HEK293 (cell line): Measurements from ENCODE around the gene RRP1.
A peak's percentile ranks its signal among the peaks of the same experiment; 100 is the strongest.

Experiments
- CTCF ChIA-PET: fragments of 350-600 bp; formaldehyde crosslinking; extraction: SDS; loops from one replicate; lab custom pipeline; 2021; ENCODE audit warnings: antibody characterized with exemption; lab: Yijun Ruan, JAX
- POLR2A ChIA-PET: fragments of 300-600 bp; formaldehyde crosslinking; extraction: SDS; loops from one replicate; lab custom pipeline; 2020; ENCODE audit warnings: antibody characterized with exemption, inconsistent platforms; lab: Yijun Ruan, JAX
- H3K27ac ChIP-seq: fragments of 200-500 bp; sonication (Bioruptor generic); 2 replicates; pipeline ENCODE4 v1.5.1; 2014; ENCODE audit warnings: low read depth, low read length, control low read depth, inconsistent platforms; ENCODE audit errors: extremely low read depth
- H3K36me3 ChIP-seq, 2 experiments: fragments of 200-500 bp in 1 of 2; sonication (Bioruptor generic) in 1 of 2; 1 replicate in 1 of 2; 2 replicates in 1 of 2; pipeline ENCODE4 v1.5.1; 2014 to 2017; ENCODE audit warnings: inconsistent platforms in 2 of 2, low read length in 2 of 2; ENCODE audit not compliant: control insufficient read depth in 2 of 2, insufficient read depth in 1 of 2
- H3K4me1 ChIP-seq: fragments of 200-500 bp; sonication (Bioruptor generic); 2 replicates; pipeline ENCODE4 v1.5.1; 2014; ENCODE audit warnings: mild to moderate bottlenecking, low read length, inconsistent platforms; ENCODE audit not compliant: control insufficient read depth, insufficient read depth
- H3K4me3 ChIP-seq: 2 replicates; pipeline ENCODE4 v1.5.1; 2011; ENCODE audit warnings: low read depth, mild to moderate bottlenecking, control low read depth, low read length, moderate library complexity
- H3K9me3 ChIP-seq: fragments of 200-500 bp; sonication (Bioruptor generic); 2 replicates; pipeline ENCODE4 v1.5.1; 2014; ENCODE audit warnings: low read depth, low read length, inconsistent platforms; ENCODE audit not compliant: control insufficient read depth, insufficient read depth
- GLIS1 ChIP-seq: fragments of 450-650 bp; formaldehyde crosslinking; IDR thresholded peaks from 2 replicates; pipeline ENCODE4 v1.5.1; 2016; ENCODE audit warnings: missing biosample characterization, missing genetic modification characterization
- OSR2 ChIP-seq: fragments of 450-650 bp; formaldehyde crosslinking; IDR thresholded peaks from 2 replicates; pipeline ENCODE4 v1.5.1; 2016; ENCODE audit warnings: missing biosample characterization, missing genetic modification characterization
- REPIN1 ChIP-seq: fragments of 450-650 bp; formaldehyde crosslinking; IDR thresholded peaks from 2 replicates; pipeline ENCODE4 v1.5.1; 2017; ENCODE audit warnings: missing biosample characterization, missing genetic modification characterization, low read depth
- ZIC2 ChIP-seq: fragments of 450-650 bp; formaldehyde crosslinking; IDR thresholded peaks from 2 replicates; pipeline ENCODE4 v1.5.1; 2016; ENCODE audit warnings: missing biosample characterization, missing genetic modification characterization
- ZNF157 ChIP-seq: fragments of 450-650 bp; formaldehyde crosslinking; IDR thresholded peaks from 2 replicates; pipeline ENCODE4 v1.5.1; 2016; ENCODE audit warnings: missing biosample characterization, missing genetic modification characterization
- ZNF324 ChIP-seq: fragments of 450-650 bp; formaldehyde crosslinking; IDR thresholded peaks from 2 replicates; pipeline ENCODE4 v1.5.1; 2016; ENCODE audit warnings: missing biosample characterization, missing genetic modification characterization
- ZNF521 ChIP-seq: fragments of 450-650 bp; formaldehyde crosslinking; IDR thresholded peaks from 2 replicates; pipeline ENCODE4 v1.5.1; 2017; ENCODE audit warnings: missing biosample characterization, mild to moderate bottlenecking, missing genetic modification characterization
- ZNF623 ChIP-seq: fragments of 450-650 bp; formaldehyde crosslinking; IDR thresholded peaks from 2 replicates; pipeline ENCODE4 v1.5.1; 2016; ENCODE audit warnings: missing biosample characterization, missing genetic modification characterization
- ZNF76 ChIP-seq: fragments of 450-650 bp; formaldehyde crosslinking; IDR thresholded peaks from 2 replicates; pipeline ENCODE4; 2016; ENCODE audit warnings: low read depth, missing biosample characterization, missing genetic modification characterization, borderline replicate concordance
- ZNF837 ChIP-seq: fragments of 450-650 bp; formaldehyde crosslinking; IDR thresholded peaks from 2 replicates; pipeline ENCODE4 v1.5.1; 2016; ENCODE audit warnings: missing biosample characterization, missing genetic modification characterization
- ZSCAN16 ChIP-seq: fragments of 450-650 bp; formaldehyde crosslinking; IDR thresholded peaks from 2 replicates; pipeline ENCODE4 v1.5.1; 2016; ENCODE audit warnings: missing biosample characterization, missing genetic modification characterization
- ZSCAN23 ChIP-seq: fragments of 450-650 bp; formaldehyde crosslinking; IDR thresholded peaks from 2 replicates; pipeline ENCODE4 v1.5.1; 2016; ENCODE audit warnings: missing biosample characterization, missing genetic modification characterization
- TF ChIP-seq, protein P1 (sequence below): fragments of 450-650 bp; formaldehyde crosslinking; IDR thresholded peaks from 2 replicates; pipeline ENCODE4 v1.5.1; 2016; ENCODE audit warnings: missing biosample characterization, missing genetic modification characterization
- TF ChIP-seq, protein P2 (sequence below): fragments of 450-650 bp; formaldehyde crosslinking; IDR thresholded peaks from 2 replicates; pipeline ENCODE4 v1.5.1; 2017; ENCODE audit warnings: missing biosample characterization, missing genetic modification characterization
- TF ChIP-seq, protein P3 (sequence below): fragments of 450-650 bp; formaldehyde crosslinking; conservative IDR thresholded peaks from 2 replicates; pipeline ENCODE4 v1.5.1; 2016; ENCODE audit warnings: low read depth, missing biosample characterization, missing genetic modification characterization
- TF ChIP-seq, protein P4 (sequence below): fragments of 450-650 bp; formaldehyde crosslinking; IDR thresholded peaks from 2 replicates; pipeline ENCODE4 v1.5.1; 2016; ENCODE audit warnings: missing biosample characterization, missing genetic modification characterization
- TF ChIP-seq, protein P5 (sequence below): fragments of 450-650 bp; formaldehyde crosslinking; IDR thresholded peaks from 2 replicates; pipeline ENCODE4 v1.5.1; 2016; ENCODE audit warnings: missing biosample characterization, missing genetic modification characterization
- TF ChIP-seq, protein P6 (sequence below): fragments of 450-650 bp; formaldehyde crosslinking; IDR thresholded peaks from 2 replicates; pipeline ENCODE4 v1.5.1; 2017; ENCODE audit warnings: missing biosample characterization, missing genetic modification characterization
- TF ChIP-seq, protein P7 (sequence below): fragments of 450-650 bp; formaldehyde crosslinking; IDR thresholded peaks from 2 replicates; pipeline ENCODE4 v1.5.1; 2016; ENCODE audit warnings: missing biosample characterization, missing genetic modification characterization

RRP1 gene

DNA sequence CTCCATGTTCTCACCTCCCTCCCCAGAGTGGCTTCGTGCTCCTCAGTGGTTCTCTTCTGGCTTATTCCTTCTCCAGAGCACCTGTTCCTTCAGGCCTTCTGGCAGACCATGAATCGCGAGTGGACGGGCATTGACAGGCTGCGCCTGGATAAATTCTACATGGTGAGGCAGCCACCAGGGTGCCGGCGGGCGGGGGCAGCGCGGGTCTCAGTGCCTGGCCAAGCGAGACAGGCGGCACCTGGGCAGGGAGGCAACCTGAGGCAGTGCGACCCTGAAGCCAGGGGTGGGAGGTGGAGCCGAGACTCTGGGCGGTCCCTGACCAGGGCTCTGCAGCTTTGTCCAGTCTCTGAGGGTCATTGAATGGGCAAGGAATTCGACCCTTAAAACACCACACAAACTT, 3.9 kb downstream of the RRP1 start (continued):
- TF ChIP-seq, protein P1, sequence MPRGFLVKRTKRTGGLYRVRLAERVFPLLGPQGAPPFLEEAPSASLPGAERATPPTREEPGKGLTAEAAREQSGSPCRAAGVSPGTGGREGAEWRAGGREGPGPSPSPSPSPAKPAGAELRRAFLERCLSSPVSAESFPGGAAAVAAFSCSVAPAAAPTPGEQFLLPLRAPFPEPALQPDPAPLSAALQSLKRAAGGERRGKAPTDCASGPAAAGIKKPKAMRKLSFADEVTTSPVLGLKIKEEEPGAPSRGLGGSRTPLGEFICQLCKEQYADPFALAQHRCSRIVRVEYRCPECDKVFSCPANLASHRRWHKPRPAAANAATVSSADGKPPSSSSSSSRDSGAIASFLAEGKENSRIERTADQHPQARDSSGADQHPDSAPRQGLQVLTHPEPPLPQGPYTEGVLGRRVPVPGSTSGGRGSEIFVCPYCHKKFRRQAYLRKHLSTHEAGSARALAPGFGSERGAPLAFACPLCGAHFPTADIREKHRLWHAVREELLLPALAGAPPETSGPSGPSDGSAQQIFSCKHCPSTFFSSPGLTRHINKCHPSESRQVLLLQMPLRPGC (tag by site-specific recombination) = no peak
- TF ChIP-seq, all 188 proteins: peak for 0

DNA sequence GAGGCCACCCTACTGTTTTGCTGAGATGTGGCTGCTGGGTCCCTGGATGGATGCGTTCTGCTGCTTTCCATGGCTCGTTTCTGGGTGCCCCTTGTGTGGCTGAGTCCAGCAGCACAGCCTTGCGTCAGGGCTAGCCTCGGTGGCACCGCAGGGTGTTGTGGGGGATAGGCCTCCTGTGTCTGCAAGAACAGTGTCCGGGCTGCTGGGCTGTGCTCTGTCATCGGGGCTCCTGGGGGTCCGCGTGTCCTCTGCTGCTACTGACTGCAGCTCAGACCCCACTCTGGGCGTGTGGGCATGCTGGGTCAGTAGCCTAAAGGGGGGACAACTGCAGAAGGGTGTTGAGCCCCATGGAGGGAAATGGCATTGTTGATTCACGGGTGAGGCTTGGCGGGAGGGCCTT, 4.9 kb downstream of the RRP1 start:
- TF ChIP-seq, protein P2, sequence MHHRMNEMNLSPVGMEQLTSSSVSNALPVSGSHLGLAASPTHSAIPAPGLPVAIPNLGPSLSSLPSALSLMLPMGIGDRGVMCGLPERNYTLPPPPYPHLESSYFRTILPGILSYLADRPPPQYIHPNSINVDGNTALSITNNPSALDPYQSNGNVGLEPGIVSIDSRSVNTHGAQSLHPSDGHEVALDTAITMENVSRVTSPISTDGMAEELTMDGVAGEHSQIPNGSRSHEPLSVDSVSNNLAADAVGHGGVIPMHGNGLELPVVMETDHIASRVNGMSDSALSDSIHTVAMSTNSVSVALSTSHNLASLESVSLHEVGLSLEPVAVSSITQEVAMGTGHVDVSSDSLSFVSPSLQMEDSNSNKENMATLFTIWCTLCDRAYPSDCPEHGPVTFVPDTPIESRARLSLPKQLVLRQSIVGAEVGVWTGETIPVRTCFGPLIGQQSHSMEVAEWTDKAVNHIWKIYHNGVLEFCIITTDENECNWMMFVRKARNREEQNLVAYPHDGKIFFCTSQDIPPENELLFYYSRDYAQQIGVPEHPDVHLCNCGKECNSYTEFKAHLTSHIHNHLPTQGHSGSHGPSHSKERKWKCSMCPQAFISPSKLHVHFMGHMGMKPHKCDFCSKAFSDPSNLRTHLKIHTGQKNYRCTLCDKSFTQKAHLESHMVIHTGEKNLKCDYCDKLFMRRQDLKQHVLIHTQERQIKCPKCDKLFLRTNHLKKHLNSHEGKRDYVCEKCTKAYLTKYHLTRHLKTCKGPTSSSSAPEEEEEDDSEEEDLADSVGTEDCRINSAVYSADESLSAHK (tag by site-specific recombination) = no peak
- TF ChIP-seq, protein P3, sequence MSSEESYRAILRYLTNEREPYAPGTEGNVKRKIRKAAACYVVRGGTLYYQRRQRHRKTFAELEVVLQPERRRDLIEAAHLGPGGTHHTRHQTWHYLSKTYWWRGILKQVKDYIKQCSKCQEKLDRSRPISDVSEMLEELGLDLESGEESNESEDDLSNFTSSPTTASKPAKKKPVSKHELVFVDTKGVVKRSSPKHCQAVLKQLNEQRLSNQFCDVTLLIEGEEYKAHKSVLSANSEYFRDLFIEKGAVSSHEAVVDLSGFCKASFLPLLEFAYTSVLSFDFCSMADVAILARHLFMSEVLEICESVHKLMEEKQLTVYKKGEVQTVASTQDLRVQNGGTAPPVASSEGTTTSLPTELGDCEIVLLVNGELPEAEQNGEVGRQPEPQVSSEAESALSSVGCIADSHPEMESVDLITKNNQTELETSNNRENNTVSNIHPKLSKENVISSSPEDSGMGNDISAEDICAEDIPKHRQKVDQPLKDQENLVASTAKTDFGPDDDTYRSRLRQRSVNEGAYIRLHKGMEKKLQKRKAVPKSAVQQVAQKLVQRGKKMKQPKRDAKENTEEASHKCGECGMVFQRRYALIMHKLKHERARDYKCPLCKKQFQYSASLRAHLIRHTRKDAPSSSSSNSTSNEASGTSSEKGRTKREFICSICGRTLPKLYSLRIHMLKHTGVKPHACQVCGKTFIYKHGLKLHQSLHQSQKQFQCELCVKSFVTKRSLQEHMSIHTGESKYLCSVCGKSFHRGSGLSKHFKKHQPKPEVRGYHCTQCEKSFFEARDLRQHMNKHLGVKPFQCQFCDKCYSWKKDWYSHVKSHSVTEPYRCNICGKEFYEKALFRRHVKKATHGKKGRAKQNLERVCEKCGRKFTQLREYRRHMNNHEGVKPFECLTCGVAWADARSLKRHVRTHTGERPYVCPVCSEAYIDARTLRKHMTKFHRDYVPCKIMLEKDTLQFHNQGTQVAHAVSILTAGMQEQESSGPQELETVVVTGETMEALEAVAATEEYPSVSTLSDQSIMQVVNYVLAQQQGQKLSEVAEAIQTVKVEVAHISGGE = no peak
- TF ChIP-seq ZIC2 = peak; percentile 40; the same call in 1 of the 2 replicates
- H3K9me3 ChIP-seq = no peaks in the 10 kb centered on the region
- ChIA-PET CTCF (no interaction called here), POLR2A (interaction anchor here (1.1 kb wide), 1 partner anchor 13 kb away, joined by 4 read pairs; no protein-coding TSS in a partner anchor)
- H3K4me1 ChIP-seq = peaks cover 8% of the 10 kb centered on the region
- no peak overlapping the region for H3K27ac ChIP-seq
- peaks cover 44 to 89% of the 10 kb centered on the region in 2 experiments for H3K36me3 ChIP-seq
- H3K4me3 ChIP-seq = no peak overlapping the region

DNA sequence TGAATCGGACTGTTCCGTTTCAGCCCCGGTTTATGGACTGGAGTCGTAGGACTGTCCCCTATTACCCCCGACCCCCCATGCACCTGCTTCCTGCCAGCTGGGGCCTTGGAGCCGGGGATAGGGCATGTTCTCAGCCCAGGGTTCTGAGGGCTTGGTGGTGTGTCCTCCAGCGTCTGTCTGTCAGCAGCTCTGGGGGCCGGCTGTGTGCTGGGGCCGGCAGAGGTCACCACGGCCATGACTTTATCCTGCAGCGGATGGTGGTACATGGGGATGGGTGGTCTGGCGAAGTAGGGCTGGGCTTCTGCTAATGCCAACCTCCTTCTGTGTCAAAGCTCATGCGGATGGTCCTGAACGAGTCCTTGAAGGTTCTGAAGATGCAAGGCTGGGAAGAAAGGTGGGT, 5.5 kb downstream of the RRP1 start:
- H3K36me3 ChIP-seq = peaks cover 49 to 95% of the 10 kb centered on the region in 2 experiments
- no peak overlapping the region for H3K27ac ChIP-seq
- no peak overlapping the region for H3K4me3 ChIP-seq
- CTCF ChIA-PET = no interaction called here
- no peaks in the 10 kb centered on the region for H3K9me3 ChIP-seq
- peaks cover 8% of the 10 kb centered on the region for H3K4me1 ChIP-seq
- POLR2A ChIA-PET = interaction anchor here (1.1 kb wide), 1 partner anchor 12 kb away, joined by 4 read pairs; no protein-coding TSS in a partner anchor
- TF ChIP-seq GLIS1 (no peak), ZSCAN23 (tag by site-specific recombination) (no peak), ZSCAN16 (no peak), REPIN1 (tag by site-specific recombination) (no peak), ZNF76 (no peak), OSR2 (tag by site-specific recombination) (no peak), ZNF157 (tag by site-specific recombination) (no peak), ZNF521 (no peak), ZNF623 (no peak), ZNF837 (no peak), ZNF324 (tag by site-specific recombination) (no peak)
- TF ChIP-seq, protein P4, sequence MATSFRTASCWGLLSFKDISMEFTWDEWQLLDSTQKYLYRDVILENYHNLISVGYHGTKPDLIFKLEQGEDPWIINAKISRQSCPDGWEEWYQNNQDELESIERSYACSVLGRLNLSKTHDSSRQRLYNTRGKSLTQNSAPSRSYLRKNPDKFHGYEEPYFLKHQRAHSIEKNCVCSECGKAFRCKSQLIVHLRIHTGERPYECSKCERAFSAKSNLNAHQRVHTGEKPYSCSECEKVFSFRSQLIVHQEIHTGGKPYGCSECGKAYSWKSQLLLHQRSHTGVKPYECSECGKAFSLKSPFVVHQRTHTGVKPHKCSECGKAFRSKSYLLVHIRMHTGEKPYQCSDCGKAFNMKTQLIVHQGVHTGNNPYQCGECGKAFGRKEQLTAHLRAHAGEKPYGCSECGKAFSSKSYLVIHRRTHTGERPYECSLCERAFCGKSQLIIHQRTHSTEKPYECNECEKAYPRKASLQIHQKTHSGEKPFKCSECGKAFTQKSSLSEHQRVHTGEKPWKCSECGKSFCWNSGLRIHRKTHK (tag by site-specific recombination) = no peak
- TF ChIP-seq, protein P5, sequence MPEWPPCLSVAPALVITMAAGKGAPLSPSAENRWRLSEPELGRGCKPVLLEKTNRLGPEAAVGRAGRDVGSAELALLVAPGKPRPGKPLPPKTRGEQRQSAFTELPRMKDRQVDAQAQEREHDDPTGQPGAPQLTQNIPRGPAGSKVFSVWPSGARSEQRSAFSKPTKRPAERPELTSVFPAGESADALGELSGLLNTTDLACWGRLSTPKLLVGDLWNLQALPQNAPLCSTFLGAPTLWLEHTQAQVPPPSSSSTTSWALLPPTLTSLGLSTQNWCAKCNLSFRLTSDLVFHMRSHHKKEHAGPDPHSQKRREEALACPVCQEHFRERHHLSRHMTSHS (tag by site-specific recombination) = no peak
- TF ChIP-seq, protein P6, sequence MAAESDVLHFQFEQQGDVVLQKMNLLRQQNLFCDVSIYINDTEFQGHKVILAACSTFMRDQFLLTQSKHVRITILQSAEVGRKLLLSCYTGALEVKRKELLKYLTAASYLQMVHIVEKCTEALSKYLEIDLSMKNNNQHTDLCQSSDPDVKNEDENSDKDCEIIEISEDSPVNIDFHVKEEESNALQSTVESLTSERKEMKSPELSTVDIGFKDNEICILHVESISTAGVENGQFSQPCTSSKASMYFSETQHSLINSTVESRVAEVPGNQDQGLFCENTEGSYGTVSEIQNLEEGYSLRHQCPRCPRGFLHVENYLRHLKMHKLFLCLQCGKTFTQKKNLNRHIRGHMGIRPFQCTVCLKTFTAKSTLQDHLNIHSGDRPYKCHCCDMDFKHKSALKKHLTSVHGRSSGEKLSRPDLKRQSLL (tag by site-specific recombination) = no peak
- TF ChIP-seq, protein P7, sequence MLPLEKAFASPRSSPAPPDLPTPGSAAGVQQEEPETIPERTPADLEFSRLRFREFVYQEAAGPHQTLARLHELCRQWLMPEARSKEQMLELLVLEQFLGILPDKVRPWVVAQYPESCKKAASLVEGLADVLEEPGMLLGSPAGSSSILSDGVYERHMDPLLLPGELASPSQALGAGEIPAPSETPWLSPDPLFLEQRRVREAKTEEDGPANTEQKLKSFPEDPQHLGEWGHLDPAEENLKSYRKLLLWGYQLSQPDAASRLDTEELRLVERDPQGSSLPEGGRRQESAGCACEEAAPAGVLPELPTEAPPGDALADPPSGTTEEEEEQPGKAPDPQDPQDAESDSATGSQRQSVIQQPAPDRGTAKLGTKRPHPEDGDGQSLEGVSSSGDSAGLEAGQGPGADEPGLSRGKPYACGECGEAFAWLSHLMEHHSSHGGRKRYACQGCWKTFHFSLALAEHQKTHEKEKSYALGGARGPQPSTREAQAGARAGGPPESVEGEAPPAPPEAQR (tag by site-specific recombination) = no peak
